Stimulated activated CD4-positive, alpha-beta T cell treated with anti-CD3 and anti-CD28 coated beads, TNF-alpha, amount 100 ng/mL, for 24 hours (primary cell): ENCODE results near the gene ZFYVE1.
"Not testable (repeated sequence)": the region's sequence is repeated elsewhere in the genome, so short reads cannot be mapped to it uniquely, and the experiment has no call there.

Experiments
- DNase-seq, 3 experiments: peaks; one replicate each; pipeline ENCODE4 v3.0.0-alpha.2; 2020; ENCODE audit warnings: low read depth in 3 of 3

The ZFYVE1 gene

GRCh38 chr14:73003681-73004080 is 23.2 kb downstream of the ZFYVE1 start:
- no peak for DNase-seq

- no peak for DNase-seq
Measured at GRCh38 chr14:73000073-73000472, 26.8 kb downstream of the ZFYVE1 start.

- no peak for DNase-seq
Measured at GRCh38 chr14:72999316-72999715, 27.6 kb downstream of the ZFYVE1 start.

DNA sequence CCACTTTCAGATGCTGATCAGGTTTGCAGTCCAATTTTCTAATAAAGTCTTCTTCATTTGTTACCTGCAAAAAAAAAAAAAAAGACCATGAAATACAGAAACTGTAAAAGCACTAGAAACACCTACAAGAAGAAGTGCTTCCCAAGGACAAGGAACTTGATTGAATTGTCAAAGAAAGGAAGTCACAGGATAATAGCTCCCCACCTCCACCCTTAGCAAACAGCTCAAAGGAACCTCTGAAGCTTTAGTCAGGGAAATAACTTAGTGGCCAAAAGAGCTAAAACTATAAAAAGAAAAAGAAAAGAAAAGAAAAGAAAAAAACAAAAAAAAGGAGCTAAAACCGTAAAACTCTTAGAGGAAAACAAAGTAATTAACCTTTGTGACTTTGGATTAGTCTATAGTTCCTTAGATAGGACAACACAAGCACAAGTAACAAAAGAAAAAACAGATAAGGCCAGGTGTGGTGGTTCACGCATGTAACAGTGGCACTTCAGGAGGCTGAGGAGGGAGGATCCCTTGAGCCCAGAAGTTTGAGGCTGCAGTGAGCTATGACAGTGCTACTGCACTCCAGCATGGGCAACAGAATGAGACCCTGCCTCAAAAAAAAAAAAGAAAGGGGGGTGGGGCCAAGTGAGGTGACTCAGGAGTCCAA is 28.5 kb downstream of the ZFYVE1 start:
- DNase-seq, result no peak

DNA sequence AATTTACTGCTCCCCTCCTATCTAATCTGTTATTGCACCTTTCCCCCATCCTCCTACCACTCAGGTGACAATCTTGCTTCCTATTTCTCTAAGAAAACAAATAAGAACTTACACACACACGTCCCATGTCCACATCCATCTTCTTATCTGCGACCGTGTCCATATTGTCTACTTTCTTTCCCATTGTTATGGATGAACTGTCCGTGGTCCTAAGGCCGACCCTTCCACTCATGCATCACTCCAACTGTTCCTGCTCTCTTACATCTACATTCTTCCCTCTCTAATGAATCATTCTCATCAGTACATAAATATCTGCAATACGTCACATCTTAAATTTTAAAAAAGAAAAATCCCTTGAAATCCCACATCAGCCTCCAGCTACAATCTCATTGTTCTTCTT is 30.0 kb downstream of the ZFYVE1 start:
- DNase-seq, result no peak

- DNase-seq, result no peak
Measured at GRCh38 chr14:72990171-72990570, 36.7 kb downstream of the ZFYVE1 start.

DNA sequence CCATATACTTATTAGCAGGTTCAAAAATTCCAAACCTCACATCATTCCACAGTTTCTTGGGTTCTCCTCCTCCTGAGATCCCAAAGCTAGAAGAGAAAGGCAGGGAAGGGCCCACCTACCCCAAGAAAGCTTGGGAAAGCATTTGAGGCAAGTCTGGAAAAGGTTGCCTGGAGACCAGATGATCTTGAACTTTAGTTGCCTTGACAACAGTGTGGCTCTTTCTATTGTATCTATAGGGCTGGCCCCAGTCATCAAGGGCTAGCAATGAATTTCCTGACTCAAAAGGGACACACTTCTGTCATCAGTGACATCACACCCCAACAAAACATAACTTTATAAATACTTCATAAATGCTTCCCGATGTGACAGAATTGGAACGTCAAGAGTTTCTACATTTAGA is 40.0 kb downstream of the ZFYVE1 start:
- no peak for DNase-seq

GRCh38 chr14:72986214-72986613 is 40.7 kb downstream of the ZFYVE1 start:
- DNase-seq, result no peak

DNA sequence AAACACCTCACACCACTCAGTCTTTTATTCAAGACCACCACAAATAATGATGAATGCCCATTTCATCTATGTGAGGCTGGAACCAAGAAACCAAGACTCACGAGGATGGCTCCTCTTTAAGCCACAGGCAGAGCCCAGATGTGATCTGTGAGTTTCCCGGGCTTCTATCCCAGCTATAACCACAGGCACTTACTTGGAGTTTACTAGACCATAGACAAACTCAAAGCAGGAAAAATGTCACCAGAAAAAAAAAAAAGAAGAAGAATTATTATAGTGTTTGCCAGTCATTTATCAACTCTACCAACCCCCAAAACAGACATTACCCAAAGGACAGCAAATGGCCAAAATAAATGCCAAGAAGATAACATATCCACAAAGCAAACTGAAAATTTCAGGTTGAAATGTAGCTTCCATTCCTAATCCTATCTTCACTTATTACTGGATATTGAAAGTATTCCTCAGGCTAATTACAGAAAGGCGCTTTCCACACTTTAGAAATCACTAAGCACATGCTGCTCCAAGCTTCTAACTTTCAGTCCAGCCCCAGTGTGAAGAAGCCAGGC is 44.7 kb downstream of the ZFYVE1 start:
- no peak for DNase-seq

GRCh38 chr14:72980863-72981262 is 46.0 kb downstream of the ZFYVE1 start:
- DNase-seq, result no peak

GRCh38 chr14:72978856-72979255 is 48.0 kb downstream of the ZFYVE1 start:
- DNase-seq, result no peak

GRCh38 chr14:72975770-72976169 is 51.1 kb downstream of the ZFYVE1 start:
- no peak for DNase-seq

GRCh38 chr14:72974661-72975060 is 52.2 kb downstream of the ZFYVE1 start:
- no peak for DNase-seq

GRCh38 chr14:72970824-72971434 is 56.0 kb downstream of the ZFYVE1 start:
- DNase-seq, result no peak

- DNase-seq, result no peak
Measured at GRCh38 chr14:72970058-72970630, 56.8 kb downstream of the ZFYVE1 start.

GRCh38 chr14:72968316-72968715 is 58.6 kb downstream of the ZFYVE1 start:
- DNase-seq, result no peak

GRCh38 chr14:72966038-72966437 is 60.9 kb downstream of the ZFYVE1 start:
- DNase-seq, result no peak

- no peak for DNase-seq
Measured at GRCh38 chr14:72965249-72965648, 61.7 kb downstream of the ZFYVE1 start.

GRCh38 chr14:72962829-72963312 is 64.0 kb downstream of the ZFYVE1 start:
- DNase-seq, result no peak

GRCh38 chr14:72962336-72962754 is 64.6 kb downstream of the ZFYVE1 start:
- not testable (repeated sequence) for DNase-seq

- no peak for DNase-seq
Measured at GRCh38 chr14:72961579-72962335, 65.1 kb downstream of the ZFYVE1 start.

DNA sequence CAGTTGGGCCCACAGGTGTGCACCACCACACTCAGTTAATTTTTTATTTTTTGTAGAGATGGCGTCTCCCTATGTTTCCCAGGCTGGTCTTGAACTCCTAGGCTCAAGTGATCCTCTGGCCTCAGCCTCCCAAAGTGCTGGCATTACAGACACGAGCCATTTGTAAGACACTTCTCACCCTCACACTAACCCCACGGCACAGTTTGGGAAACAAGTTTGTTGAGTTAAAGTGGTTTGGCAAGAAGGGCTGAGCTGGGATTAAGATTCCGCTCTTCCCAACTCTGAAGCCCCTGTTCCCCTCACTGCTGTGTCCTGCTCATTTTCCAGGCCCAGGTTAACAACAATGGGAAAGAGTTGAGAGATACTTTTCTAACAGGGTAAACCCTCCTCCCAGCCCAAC is 65.9 kb downstream of the ZFYVE1 start:
- not testable (repeated sequence) for DNase-seq
